CD14-positive monocyte (primary cell): ENCODE results near the gene CD69. TPM values are rescaled to one million over a fixed set of nuclear protein-coding genes. Genes with fewer than 3 reads are reported as not detected.
"Not testable (repeated sequence)": the region's sequence is repeated elsewhere in the genome, so short reads cannot be mapped to it uniquely, and the experiment has no call there.

Source experiments
- DNase-seq, 3 donors: peaks; one replicate each; pipeline ENCODE4 v3.0.0-alpha.2; 2011 to 2022
- H2AFZ ChIP-seq: 2 replicates; pipeline ENCODE4 v1.6.0; 2012; ENCODE audit warnings: mild to moderate bottlenecking, low read depth, low read length, inconsistent platforms; ENCODE audit not compliant: insufficient read depth, poor library complexity, severe bottlenecking
- H3K27ac ChIP-seq, 2 donors: 1 replicate in 1 of 2; 2 replicates in 1 of 2; pipeline ENCODE4 v1.5.1; 2012 to 2013; ENCODE audit warnings: low read length in 2 of 2, control low read depth in 1 of 2, inconsistent platforms in 1 of 2, low read depth in 1 of 2, mild to moderate bottlenecking in 1 of 2
- H3K27me3 ChIP-seq, 2 donors: one replicate each; pipeline versions ENCODE4 v1.6.0 to v1.6.1; 2011 to 2013; ENCODE audit warnings: low read length in 2 of 2; ENCODE audit not compliant: control insufficient read depth in 2 of 2, insufficient read depth in 2 of 2
- H3K36me3 ChIP-seq, 2 donors: replicated peaks in 1 of 2; 1 replicate in 1 of 2; 2 replicates in 1 of 2; pipeline versions ENCODE4 v1.5.1 to v1.6.1; 2012 to 2013; ENCODE audit warnings: low read length in 2 of 2, control low read depth in 1 of 2, inconsistent platforms in 1 of 2, mild to moderate bottlenecking in 1 of 2; ENCODE audit not compliant: insufficient read depth in 2 of 2, control insufficient read depth in 1 of 2
- H3K4me1 ChIP-seq, 2 donors: 1 replicate in 1 of 2; 2 replicates in 1 of 2; pipeline versions ENCODE4 v1.5.1 to v1.6.1; 2012 to 2013; ENCODE audit warnings: low read length in 2 of 2, control low read depth in 1 of 2, inconsistent platforms in 1 of 2, mild to moderate bottlenecking in 1 of 2, moderate library complexity in 1 of 2; ENCODE audit not compliant: insufficient read depth in 2 of 2, control insufficient read depth in 1 of 2
- H3K4me2 ChIP-seq: replicated peaks from 2 replicates; pipeline ENCODE3; 2012; ENCODE audit warnings: low read length, moderate library complexity, mild to moderate bottlenecking; ENCODE audit not compliant: poor library complexity, severe bottlenecking; ENCODE audit errors: extremely low read depth
- H3K4me3 ChIP-seq, 3 experiments: fragments of 200-600 bp in 1 of 3; sonication (generic) in 1 of 3; replicated peaks in 1 of 3; 1 replicate in 2 of 3; 2 replicates in 1 of 3; pipeline ENCODE4 v1.5.1; 2011 to 2013; ENCODE audit warnings: low read length in 3 of 3, mild to moderate bottlenecking in 3 of 3, control low read depth in 2 of 3, low read depth in 2 of 3, inconsistent platforms in 1 of 3, moderate library complexity in 1 of 3
- H3K79me2 ChIP-seq: 2 replicates; pipeline ENCODE4 v1.6.0; 2012; ENCODE audit warnings: mild to moderate bottlenecking, control low read depth, inconsistent platforms, low read length, moderate library complexity; ENCODE audit not compliant: insufficient read depth
- H3K9ac ChIP-seq: 2 replicates; pipeline ENCODE4 v1.6.0; 2017; ENCODE audit warnings: low read length, mild to moderate bottlenecking; ENCODE audit not compliant: insufficient read depth, poor library complexity, severe bottlenecking
- H3K9me3 ChIP-seq, 2 donors: replicated peaks in 1 of 2; 1 replicate in 1 of 2; 2 replicates in 1 of 2; pipeline versions ENCODE4 v1.5.1 to v1.6.1; 2012 to 2013; ENCODE audit warnings: low read length in 2 of 2, control low read depth in 1 of 2; ENCODE audit not compliant: control insufficient read depth in 1 of 2, insufficient read depth in 1 of 2
- H4K20me1 ChIP-seq: 2 replicates; pipeline ENCODE4 v1.6.0; 2012; ENCODE audit warnings: mild to moderate bottlenecking, low read length, control low read depth, moderate library complexity; ENCODE audit not compliant: insufficient read depth
- H3K27ac Mint-ChIP-seq, 7 donors: one replicate each; pipeline ENCODE4 v1.8.0; 2020; ENCODE audit warnings: mild to moderate bottlenecking in 7 of 7, mixed read lengths in 7 of 7, moderate library complexity in 6 of 7, inconsistent platforms in 2 of 7
- H3K27me3 Mint-ChIP-seq, 3 donors: one replicate each; pipeline ENCODE4 v1.8.0; 2021 to 2022; ENCODE audit warnings: low read depth in 3 of 3, mild to moderate bottlenecking in 3 of 3, mixed read lengths in 3 of 3, moderate library complexity in 3 of 3, inconsistent platforms in 1 of 3
- H3K36me3 Mint-ChIP-seq, 2 donors: one replicate each; pipeline ENCODE4 v1.8.0; 2020; ENCODE audit warnings: mixed read lengths in 2 of 2, inconsistent platforms in 1 of 2, mild to moderate bottlenecking in 1 of 2
- H3K4me1 Mint-ChIP-seq: one replicate; pipeline ENCODE4 v1.8.0; 2020; ENCODE audit warnings: mild to moderate bottlenecking, mixed read lengths
- H3K4me3 Mint-ChIP-seq, 2 donors: one replicate each; pipeline ENCODE4 v1.8.0; 2020; ENCODE audit warnings: mild to moderate bottlenecking in 2 of 2, mixed read lengths in 2 of 2, moderate library complexity in 1 of 2
- H3K9me3 Mint-ChIP-seq, 7 donors: one replicate each; pipeline ENCODE4 v1.8.0; 2020 to 2022; ENCODE audit warnings: mixed read lengths in 7 of 7, mild to moderate bottlenecking in 6 of 7, moderate library complexity in 6 of 7, inconsistent platforms in 2 of 7
- CTCF ChIP-seq: fragments of 200-600 bp; IDR thresholded peaks from one replicate; pipeline ENCODE4 v1.8.0; 2022; ENCODE audit warnings: antibody characterized with exemption, mild to moderate bottlenecking
- WGBS: methylation state at CpG from one replicate; pipeline ENCODE4 v1.1.5; 2013; ENCODE audit warnings: missing lambda C conversion rate; ENCODE audit not compliant: insufficient coverage; 5-methylcytosine and 5-hydroxymethylcytosine counted together
- intact Hi-C, 2 donors: fragments of 100-400 bp; cut with micrococcal nuclease; formaldehyde crosslinking; loops; one replicate each; pipeline versions ENCODE4 v1.15.0 to v1.15.1; 2023
- polyA plus RNA-seq, 3 donors: library from polyadenylated mRNA; depleted of rRNA in 1 of 3; unstranded in 2 of 3; stranded (reverse) in 1 of 3; fragments of 300-500 nt in 2 of 3; fragments of >200 nt in 1 of 3; fragmentation: Illumina TruSeq in 2 of 3; gene quantifications; 1 replicate in 2 of 3; 2 replicates in 1 of 3; pipeline ENCODE4 v1.2.3, GENCODE V29; 2012 to 2021

The CD69 gene
- polyA plus RNA-seq, 3 donors = 5.8 to 12.4 (median 6.0) TPM

GRCh38 chr12:9718968-9719367, 41.7 kb downstream of the CD69 start:
- no peak for TF ChIP-seq CTCF
- Histone ChIP-seq H4K20me1 (no peaks in the 10 kb centered on the region), H3K27me3 (no peaks in the 10 kb centered on the region), H3K9ac (no peak overlapping the region), H3K27ac (no peak overlapping the region), H3K4me2 (no peak overlapping the region), H3K79me2 (peaks cover 15% of the 10 kb centered on the region), H3K9me3 (no peaks in the 10 kb centered on the region), H3K36me3 (no peaks in the 10 kb centered on the region), H2AFZ (no peak overlapping the region), H3K4me1 (peaks cover 24 to 36% of the 10 kb centered on the region in 2 donors), H3K4me3 (no peak overlapping the region)
- intact Hi-C loops = no loop called here
- H3K4me3 Mint-ChIP-seq = no peak overlapping the region
- no peaks in the 10 kb centered on the region for H3K27me3 Mint-ChIP-seq
- no peak for DNase-seq
- no peaks in the 10 kb centered on the region for H3K9me3 Mint-ChIP-seq
- H3K27ac Mint-ChIP-seq = no peak overlapping the region
- peaks cover 35% of the 10 kb centered on the region for H3K4me1 Mint-ChIP-seq
- 100% methylated on average over 2 of the region's 7 CpGs for WGBS
- H3K36me3 Mint-ChIP-seq = peaks cover 2 to 6% of the 10 kb centered on the region in 2 donors

- WGBS = 95% methylated on average over 12 of the region's 15 CpGs
Measured at GRCh38 chr12:9717070-9717925, 43.4 kb downstream of the CD69 start.

GRCh38 chr12:9713032-9713558, 47.6 kb downstream of the CD69 start:
- not testable (repeated sequence) for H3K4me2 ChIP-seq, DNase-seq, H3K4me1 ChIP-seq, H3K9me3 ChIP-seq, H2AFZ ChIP-seq, H3K36me3 ChIP-seq, H3K4me3 Mint-ChIP-seq, H3K27me3 ChIP-seq, H3K4me3 ChIP-seq, H3K27me3 Mint-ChIP-seq, H4K20me1 ChIP-seq, H3K9me3 Mint-ChIP-seq, H3K4me1 Mint-ChIP-seq, H3K79me2 ChIP-seq, H3K36me3 Mint-ChIP-seq, H3K9ac ChIP-seq, H3K27ac ChIP-seq
- no CpG with 5 or more reads among the region's 6 CpGs for WGBS
- intact Hi-C loops = loop anchor here in 1 of 2 donors (5.0 kb wide), 1 partner anchor 61 kb away; no protein-coding TSS in a partner anchor
- H3K27ac Mint-ChIP-seq = peak overlapping the region in 3 of 7 donors; percentile 23 to 70 (median 32)

More at GRCh38 chr12:9717070-9717925, 43.4 kb downstream of the CD69 start:
- Histone ChIP-seq H3K4me2 (no peak overlapping the region), H3K27ac (no peak overlapping the region), H3K27me3 (no peaks in the 10 kb centered on the region), H3K36me3 (no peaks in the 10 kb centered on the region), H2AFZ (no peak overlapping the region), H4K20me1 (no peaks in the 10 kb centered on the region), H3K79me2 (no peaks in the 10 kb centered on the region), H3K4me1 (peaks cover 16 to 25% of the 10 kb centered on the region in 2 donors), H3K9me3 (no peaks in the 10 kb centered on the region), H3K9ac (no peak overlapping the region), H3K4me3 (no peak overlapping the region)
- peaks cover 2 to 6% of the 10 kb centered on the region in 2 donors for H3K36me3 Mint-ChIP-seq
- no peak for DNase-seq
- TF ChIP-seq CTCF = no peak
- intact Hi-C loops = no loop called here
- no peaks in the 10 kb centered on the region for H3K27me3 Mint-ChIP-seq
- H3K27ac Mint-ChIP-seq = no peak overlapping the region
- H3K4me1 Mint-ChIP-seq = peaks cover 29% of the 10 kb centered on the region
- no peaks in the 10 kb centered on the region for H3K9me3 Mint-ChIP-seq
- no peak overlapping the region for H3K4me3 Mint-ChIP-seq
